Measurements from ENCODE around the gene ZXDC.

- TF ChIP-seq CTCF (IDR thresholded peaks at IDR 0.05) (no peak), POLR2A (IDR thresholded peaks at IDR 0.05) (no peak)
Measured at GRCh38 chr3:126463521-126463920, 12.2 kb downstream of the ZXDC start.

Measured in esophagus squamous epithelium (tissue), 4 donors.